GM18951 (cell line): ENCODE results near the gene FGF19.

ENCODE experiments used
- POLR2A ChIP-seq: IDR thresholded peaks from 4 replicates; pipeline ENCODE4 v1.6.1; 2011; ENCODE audit warnings: mild to moderate bottlenecking; ENCODE audit not compliant: insufficient read length, insufficient read depth; ENCODE audit errors: extremely low read depth
- in situ Hi-C: fragments of 300-500 bp; cut with MboI; formaldehyde crosslinking; loops from one replicate; pipeline ENCODE4 v1.12.0; 2022; ENCODE audit warnings: low sequenced_read_pairs, mixed read lengths, inconsistent platforms; ENCODE audit not compliant: unreplicated experiment

Gene FGF19

DNA sequence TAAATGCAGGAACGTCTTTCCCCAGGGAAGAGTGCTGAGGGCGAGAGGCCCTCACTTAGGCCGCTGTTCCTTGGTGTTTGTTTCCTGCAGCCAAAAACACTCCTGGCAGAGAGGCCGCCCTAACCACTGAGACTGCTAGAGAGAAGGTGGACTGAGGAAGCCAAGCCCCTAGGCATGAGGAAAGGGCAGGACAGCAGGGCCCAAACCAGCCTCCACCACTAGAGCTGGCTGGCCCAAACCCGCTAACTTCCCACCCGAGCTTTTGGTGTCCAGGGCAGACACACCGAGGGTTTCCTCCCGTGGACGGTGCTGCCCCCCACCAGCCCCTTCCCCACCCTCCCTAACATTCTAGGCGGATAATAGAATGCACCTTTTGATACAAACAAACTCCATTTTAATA is 6.0 kb downstream of the FGF19 start:
- in situ Hi-C loops, result loop anchor here (25.0 kb wide), 1 partner anchor 489 kb away; no protein-coding TSS in a partner anchor
- TF ChIP-seq POLR2A, result no peak

DNA sequence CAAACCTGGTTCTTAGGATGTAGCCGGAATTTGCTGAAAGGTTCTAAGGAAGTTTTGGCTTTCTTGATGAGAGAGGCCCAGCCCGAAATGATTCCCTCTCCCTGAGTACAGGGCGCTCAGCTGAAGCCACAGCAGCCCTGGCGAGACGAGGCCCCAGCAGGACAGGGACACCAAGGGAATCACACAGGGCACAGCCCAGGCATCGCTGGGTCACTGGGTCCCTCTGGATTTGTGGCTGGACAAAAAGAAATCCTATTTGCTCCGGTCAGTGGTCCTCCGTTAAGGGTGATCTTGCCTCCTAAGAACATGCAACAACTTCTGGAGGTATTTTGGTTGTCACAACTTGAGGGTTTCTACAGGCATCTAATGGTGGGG is 6.4 kb downstream of the FGF19 start:
- in situ Hi-C loops, result loop anchor here (25.0 kb wide), 1 partner anchor 490 kb away; no protein-coding TSS in a partner anchor
- no peak for TF ChIP-seq POLR2A

DNA sequence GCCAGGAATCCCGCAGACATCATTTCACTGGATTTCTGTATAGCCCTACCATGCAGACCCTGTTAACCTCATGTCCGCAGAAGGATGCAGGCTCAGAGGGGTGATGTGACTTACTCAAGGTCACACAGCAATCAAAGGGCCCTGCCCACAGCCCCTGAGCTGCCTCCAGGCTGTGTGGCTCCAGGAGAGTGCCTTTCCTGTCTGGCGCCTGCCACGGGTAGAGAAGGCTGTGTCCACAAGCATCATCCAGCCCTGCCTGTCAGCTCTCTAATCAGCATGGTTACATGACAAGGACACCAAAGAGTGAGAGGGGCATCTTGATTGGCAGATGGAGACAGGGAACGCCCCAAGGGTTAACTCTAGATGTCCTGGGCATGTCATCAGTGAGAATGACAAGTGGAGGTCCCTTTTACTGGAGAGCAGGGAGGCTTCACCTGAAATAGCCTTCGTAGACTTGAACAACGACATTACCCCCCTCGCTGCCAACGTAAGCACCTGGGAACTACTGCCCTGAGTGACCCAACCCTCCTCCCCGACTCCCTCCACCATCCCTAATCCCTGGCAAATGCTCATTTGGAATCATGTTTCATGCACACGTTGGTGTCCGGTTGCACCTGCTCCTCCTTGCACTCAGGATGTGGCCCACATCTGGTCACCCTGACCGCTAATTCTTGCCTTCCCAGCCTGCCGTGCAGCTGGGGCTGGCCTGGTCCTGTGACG is 6.9 kb downstream of the FGF19 start:
- in situ Hi-C loops, result loop anchor here (25.0 kb wide), 1 partner anchor 490 kb away; no protein-coding TSS in a partner anchor
- no peak for TF ChIP-seq POLR2A

DNA sequence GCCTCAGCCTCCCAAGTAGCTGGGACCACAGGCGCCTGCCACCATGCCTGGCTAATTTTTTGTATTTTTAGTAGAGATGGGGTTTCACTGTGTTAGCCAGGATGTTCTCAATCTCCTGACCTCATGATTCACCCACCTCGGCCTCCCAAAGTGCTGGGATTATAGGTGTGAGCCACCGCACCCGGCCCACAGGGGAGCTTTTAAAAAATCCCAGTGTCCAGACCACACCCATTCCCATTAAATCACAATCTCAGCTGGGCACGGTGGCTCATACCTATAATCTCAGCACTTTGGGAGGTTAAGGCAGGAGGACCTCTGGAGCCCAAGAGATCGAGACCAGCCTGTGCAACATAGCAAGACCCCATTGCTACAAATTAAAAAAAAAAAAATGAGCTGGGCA is 7.8 kb downstream of the FGF19 start:
- in situ Hi-C loops, result loop anchor here (25.0 kb wide), 1 partner anchor 491 kb away; no protein-coding TSS in a partner anchor

DNA sequence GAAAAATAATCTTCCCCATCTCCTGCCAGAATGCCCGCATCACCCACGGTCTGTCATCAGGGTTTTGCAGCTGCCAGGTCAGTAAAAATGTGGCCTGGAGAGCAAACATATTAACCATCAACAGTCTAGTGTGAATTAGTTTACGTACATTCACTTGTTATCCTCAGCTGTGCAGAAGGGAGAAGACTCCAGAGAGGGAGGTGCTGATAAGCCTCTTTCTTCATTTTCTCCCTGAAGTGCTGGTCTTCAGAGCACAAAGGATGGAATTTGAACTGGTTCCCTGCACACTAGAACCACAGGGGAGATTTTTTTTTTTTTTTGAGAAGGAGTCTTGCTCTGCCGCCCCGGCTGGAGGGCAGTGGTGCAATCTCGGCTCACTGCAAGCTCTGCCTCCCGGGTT is 8.2 kb downstream of the FGF19 start:
- in situ Hi-C loops, result loop anchor here (25.0 kb wide), 1 partner anchor 492 kb away; no protein-coding TSS in a partner anchor
- TF ChIP-seq POLR2A, result no peak

DNA sequence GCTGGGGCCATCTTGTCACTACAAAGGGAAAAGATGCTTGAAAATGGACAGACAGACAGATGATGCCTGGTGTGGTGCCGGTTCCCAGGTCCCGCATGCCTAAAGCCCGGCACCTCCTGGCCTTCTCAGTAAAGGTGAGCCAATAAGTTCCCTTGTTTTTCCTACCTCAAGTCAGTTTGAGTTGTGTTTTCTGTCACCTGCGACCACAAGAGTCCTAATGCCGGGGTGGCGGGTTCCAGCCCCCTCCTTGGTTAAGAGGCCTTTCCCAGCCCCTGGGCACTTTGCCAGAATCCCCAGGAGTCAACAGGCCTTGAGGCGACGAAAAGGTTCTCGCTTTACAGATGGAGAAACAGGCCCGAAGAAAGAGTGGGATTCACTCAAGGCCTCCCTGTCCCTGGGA is 9.0 kb downstream of the FGF19 start:
- no peak for TF ChIP-seq POLR2A
- in situ Hi-C loops, result loop anchor here (25.0 kb wide), 1 partner anchor 493 kb away; no protein-coding TSS in a partner anchor

DNA sequence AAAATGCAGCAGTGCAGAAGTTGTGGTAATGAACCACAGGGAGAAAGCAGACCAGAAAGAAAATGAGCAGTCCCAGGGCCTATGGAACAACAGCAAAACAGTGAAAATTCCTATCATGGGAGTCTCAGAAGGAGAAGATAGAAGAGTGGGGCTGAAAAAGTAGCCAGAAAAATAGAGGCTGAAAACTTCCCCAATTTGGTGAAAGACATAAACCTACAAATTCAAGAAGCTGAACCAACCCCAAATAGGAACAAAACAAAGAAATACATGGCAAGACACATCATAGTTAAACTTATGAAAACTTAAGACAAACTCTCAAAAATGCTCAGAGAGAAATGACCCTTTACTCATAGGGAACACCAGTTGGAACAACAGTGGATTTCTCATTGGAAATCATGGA is 11.4 kb downstream of the FGF19 start:
- in situ Hi-C loops, result loop anchor here (25.0 kb wide), 1 partner anchor 495 kb away; no protein-coding TSS in a partner anchor
- no peak for TF ChIP-seq POLR2A

DNA sequence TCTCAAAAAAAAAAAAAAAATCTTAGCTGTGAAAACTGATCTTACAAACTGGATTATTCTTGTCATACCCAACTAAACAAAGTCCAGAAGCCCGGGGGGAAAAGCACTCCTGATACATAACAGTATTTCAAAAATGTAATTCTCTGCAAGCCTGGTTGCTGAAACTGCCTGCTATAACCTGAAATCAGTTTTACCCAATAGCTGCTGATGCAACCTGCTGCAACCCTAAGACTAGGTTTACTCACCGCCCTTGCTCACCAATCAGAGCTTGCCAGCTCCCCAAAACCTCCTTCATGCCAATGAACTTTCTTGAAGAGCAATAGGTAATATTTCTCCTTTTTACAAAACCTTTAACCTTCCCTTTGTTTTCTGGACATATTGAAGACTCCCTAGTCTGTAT is 12.4 kb downstream of the FGF19 start:
- in situ Hi-C loops, result loop anchor here (25.0 kb wide), 1 partner anchor 496 kb away; no protein-coding TSS in a partner anchor
- TF ChIP-seq POLR2A, result no peak

DNA sequence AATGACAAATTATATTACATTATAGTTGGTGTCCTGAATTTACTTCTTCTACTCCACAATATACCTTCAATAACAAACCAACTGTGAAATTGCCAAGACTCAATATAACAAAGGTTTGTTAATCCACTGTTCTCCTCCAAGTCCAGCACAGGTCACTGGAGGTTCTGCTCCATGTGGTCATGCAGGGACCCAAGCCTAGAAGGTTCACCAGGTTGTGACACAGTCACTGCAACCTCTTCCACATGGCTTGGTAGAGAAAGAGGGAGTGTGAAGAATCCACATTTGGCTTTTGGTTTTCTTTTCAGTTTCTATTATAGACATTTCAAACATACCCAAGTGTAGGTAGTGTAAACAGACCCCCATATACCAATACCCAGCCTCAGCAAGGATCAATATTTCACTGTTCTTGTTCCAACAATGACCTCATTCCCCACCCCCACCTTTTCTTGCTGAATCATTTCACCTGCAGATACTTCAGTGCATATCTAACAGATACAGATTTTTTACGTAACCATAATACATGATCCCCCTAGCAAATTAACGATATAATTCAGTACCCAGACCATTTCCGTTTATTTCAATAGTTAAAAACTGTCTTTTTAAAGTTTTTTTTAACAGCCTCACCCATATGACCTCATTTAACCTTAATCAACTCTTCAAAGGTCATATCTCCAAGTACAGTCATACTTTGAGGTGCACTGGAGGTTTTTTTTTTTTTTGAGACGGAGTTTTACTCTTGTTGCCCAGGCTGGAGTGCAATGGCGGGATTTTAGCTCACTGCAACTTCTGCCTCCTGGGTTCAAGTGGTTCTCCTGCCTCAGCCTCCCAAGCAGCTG is 14.1 kb downstream of the FGF19 start:
- in situ Hi-C loops, result loop anchor here (25.0 kb wide), 1 partner anchor 498 kb away; no protein-coding TSS in a partner anchor
- TF ChIP-seq POLR2A, result no peak

DNA sequence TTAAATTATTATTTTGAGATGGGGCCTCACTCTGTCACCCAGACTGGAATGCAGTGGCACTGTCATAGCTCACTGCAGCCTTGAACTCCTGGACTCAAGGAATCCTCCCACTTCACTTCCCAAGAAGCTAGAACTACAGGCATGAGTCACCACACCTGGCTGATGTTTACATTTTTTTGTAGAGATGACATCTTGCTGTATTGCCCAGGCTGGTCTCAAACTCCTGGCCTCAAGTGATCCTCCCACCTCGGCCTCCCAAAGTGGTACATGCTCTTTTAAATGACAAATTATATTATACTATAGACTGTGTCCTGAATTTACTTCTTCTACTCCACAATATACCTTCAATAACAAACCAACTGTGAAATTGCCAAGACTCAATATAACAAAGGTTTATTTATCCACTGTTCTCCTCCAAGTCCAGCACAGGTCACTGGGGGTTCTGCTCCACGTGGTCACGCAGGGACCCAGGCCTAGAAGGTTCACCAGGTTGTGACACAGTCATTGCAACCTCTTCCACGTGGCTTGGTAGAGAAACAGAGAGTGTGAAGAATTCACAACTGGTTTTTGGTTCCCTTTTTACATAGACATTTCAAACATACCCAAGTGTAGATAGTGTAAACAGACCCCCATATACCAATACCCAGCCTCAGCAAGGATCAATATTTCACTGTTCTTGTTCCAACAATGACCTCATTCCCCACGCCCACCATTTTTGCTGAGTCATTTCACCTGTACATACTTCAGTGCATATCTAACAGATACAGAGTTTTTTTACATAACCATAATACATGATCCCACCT is 15.7 kb downstream of the FGF19 start:
- in situ Hi-C loops, result loop anchor here (25.0 kb wide), 1 partner anchor 499 kb away; no protein-coding TSS in a partner anchor

DNA sequence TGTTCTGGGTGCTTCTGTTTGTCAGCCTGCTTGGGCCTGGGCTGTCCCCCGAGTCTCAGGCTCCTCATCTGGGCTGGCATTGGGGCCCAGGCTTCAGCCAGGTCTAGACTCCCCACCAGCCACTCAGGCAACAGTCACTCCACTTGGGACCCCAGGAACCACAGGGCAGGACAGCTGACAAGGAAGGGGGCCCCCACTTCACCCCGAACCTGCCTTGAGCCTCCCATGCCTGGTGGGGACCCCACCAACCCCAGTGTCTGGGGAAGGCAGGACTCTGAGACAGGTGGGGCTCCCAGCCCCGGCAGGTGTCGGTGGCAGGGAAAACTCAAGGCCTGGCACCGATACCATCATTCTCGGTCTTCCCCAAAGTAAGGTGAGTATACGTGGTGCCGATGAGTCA is 17.0 kb downstream of the FGF19 start:
- no peak for TF ChIP-seq POLR2A
- in situ Hi-C loops, result loop anchor here (25.0 kb wide), 1 partner anchor 500 kb away; no protein-coding TSS in a partner anchor

DNA sequence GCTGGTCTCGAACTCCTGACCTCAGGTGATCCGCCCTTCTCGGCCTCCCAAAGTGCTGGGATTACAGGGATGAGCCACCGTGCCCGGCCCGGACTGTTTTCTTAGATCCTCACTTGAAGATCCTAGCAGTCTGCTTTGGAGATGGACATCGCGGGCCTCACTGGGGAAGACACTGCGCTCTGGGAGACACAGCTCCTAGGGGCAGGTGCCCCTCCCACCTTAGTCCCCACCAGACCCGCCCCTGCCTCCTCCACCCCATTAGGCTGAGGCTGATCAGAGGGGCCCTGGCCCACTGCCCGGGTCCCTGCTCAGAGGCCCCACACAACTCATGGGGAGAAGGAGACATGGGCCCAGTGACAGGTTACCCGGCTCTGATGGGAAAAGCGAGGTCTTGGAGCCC is 17.4 kb downstream of the FGF19 start:
- in situ Hi-C loops, result loop anchor here (25.0 kb wide), 1 partner anchor 501 kb away; no protein-coding TSS in a partner anchor
- no peak for TF ChIP-seq POLR2A

DNA sequence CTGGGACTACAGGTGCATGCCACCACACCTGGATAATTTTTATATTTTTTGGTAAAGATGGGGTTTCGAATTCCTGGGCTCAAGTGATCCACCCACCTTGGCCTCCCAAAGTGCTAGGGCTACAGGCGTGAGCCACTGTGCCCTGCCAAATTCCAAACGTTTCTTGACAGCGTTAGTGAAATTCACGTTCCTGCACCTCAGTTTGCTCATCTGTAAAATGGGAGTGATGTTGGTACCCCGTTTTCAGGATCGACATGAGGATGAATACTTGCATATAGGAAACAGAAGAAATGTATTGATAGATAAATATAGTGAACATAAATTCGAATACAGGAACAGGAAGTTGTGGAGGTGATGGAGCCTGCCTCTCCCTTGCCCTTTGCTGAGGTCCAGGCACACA is 18.5 kb downstream of the FGF19 start:
- TF ChIP-seq POLR2A, result no peak
- in situ Hi-C loops, result loop anchor here (25.0 kb wide), 1 partner anchor 502 kb away; no protein-coding TSS in a partner anchor
